Lower leg skin (tissue), 4 donors: ENCODE measurements around the gene MTG1. TPM values are rescaled to one million over a fixed set of nuclear protein-coding genes. Genes with fewer than 3 reads are reported as not detected.
A peak's percentile ranks its signal among the peaks of the same experiment; 100 is the strongest.

Experiments used
- DNase-seq, 2 donors: peaks; one replicate each; pipeline ENCODE4 v3.0.0-alpha.2; 2019; ENCODE audit warnings: low spot score in 2 of 2
- H3K4me3 ChIP-seq: fragments of 200-600 bp; sonication (generic); 2 replicates; pipeline ENCODE4 v1.5.1; 2017; ENCODE audit warnings: mild to moderate bottlenecking, low read depth; ENCODE audit not compliant: poor library complexity, severe bottlenecking
- POLR2A ChIP-seq, 2 donors: fragments of 450-650 bp; IDR thresholded peaks; one replicate each; pipeline ENCODE4 v1.6.1; 2016 to 2017; ENCODE audit warnings: antibody characterized with exemption in 2 of 2, mild to moderate bottlenecking in 1 of 2, moderate library complexity in 1 of 2
- WGBS, 2 donors: methylation state at CpG; one replicate each; pipeline ENCODE4 v1.1.5; 2018; 5-methylcytosine and 5-hydroxymethylcytosine counted together
- intact Hi-C: fragments of 100-400 bp; cut with DNase I; formaldehyde crosslinking; loops from one replicate; pipeline ENCODE4 v1.15.0; 2023; ENCODE audit warnings: low total_unique reads
- total RNA-seq, 4 donors: library from RNA; depleted of rRNA; stranded (reverse); fragments of >200 nt; gene quantifications; one replicate each; pipeline ENCODE4 v1.1.0, GENCODE V29; 2016
- TF ChIP-seq, protein P1 (sequence below), 3 donors: fragments of 450-650 bp; IDR thresholded peaks; one replicate each; pipeline ENCODE4 v1.5.1; 2016; ENCODE audit warnings: antibody characterized with exemption in 3 of 3, mild to moderate bottlenecking in 3 of 3, moderate library complexity in 2 of 3

The MTG1 gene
- total RNA-seq, 4 donors from 2014 or later = 16.4 to 36.0 (median 25.6) TPM

DNA sequence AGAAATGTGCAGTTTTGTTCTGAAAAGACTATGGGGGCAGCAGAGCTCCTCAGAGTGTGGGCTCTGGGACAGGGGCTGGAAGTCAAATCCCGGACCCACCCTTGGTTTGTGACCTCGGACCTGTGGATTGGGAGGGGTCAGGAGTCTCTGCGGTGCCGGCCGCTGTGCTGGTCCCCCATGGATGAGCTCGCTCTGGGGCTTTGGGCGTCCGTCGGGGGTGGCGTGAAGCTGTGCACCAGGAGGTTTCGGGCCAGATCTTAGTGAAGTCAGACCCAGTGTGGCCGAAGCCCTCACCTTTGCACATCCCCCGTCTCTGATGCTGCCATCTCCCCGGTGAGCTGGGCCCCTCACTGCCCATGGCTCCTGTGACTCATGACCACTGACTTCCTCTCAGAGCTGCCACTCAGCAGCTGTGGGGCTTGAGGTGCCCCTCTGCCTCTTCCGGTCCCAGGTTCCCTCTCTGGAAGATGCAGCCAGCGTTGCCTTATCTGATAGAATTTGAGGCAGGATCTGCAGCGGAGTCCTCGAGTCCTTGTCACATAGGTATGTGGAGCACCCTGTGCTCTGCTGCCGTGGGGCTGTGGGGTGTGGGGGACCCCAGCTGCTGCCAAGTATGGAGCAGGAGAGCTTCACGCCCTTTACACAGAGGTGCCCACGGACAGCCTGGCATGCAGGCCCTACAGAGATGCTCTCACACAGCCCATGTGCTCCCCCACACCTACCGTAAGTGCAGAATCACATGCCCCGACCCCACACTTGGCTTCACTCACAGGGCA is 48.4 kb downstream of the MTG1 start:
- 85 to 86% methylated on average over 9 to 23 of the region's 23 CpGs for WGBS, 2 donors

GRCh38 chr10:133442967-133443924 is 49.3 kb downstream of the MTG1 start:
- WGBS, 2 donors = 90 to 93% methylated on average over 7 to 16 of the region's 16 CpGs
- intact Hi-C loops = no loop called here
- peak; percentile 12 to 70 for DNase-seq
- no peak overlapping the region for H3K4me3 ChIP-seq
- TF ChIP-seq, protein P1, sequence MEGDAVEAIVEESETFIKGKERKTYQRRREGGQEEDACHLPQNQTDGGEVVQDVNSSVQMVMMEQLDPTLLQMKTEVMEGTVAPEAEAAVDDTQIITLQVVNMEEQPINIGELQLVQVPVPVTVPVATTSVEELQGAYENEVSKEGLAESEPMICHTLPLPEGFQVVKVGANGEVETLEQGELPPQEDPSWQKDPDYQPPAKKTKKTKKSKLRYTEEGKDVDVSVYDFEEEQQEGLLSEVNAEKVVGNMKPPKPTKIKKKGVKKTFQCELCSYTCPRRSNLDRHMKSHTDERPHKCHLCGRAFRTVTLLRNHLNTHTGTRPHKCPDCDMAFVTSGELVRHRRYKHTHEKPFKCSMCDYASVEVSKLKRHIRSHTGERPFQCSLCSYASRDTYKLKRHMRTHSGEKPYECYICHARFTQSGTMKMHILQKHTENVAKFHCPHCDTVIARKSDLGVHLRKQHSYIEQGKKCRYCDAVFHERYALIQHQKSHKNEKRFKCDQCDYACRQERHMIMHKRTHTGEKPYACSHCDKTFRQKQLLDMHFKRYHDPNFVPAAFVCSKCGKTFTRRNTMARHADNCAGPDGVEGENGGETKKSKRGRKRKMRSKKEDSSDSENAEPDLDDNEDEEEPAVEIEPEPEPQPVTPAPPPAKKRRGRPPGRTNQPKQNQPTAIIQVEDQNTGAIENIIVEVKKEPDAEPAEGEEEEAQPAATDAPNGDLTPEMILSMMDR (IDR thresholded peaks at IDR 0.05) = no peak
- no peak for TF ChIP-seq POLR2A (IDR thresholded peaks at IDR 0.05)

More for the DNA sequence above, 48.4 kb downstream of the MTG1 start:
- H3K4me3 ChIP-seq = no peak overlapping the region
- TF ChIP-seq POLR2A (IDR thresholded peaks at IDR 0.05) = no peak
- TF ChIP-seq, protein P1 (IDR thresholded peaks at IDR 0.05) = no peak
- DNase-seq = peak; percentile 9 to 65
- intact Hi-C loops = no loop called here

GRCh38 chr10:133444342-133445267 is 50.6 kb downstream of the MTG1 start:
- no peak overlapping the region for H3K4me3 ChIP-seq
- 85 to 89% methylated on average over 12 of the region's 12 CpGs for WGBS, 2 donors
- TF ChIP-seq, protein P1 (IDR thresholded peaks at IDR 0.05) = no peak
- no peak for TF ChIP-seq POLR2A (IDR thresholded peaks at IDR 0.05)
- DNase-seq = peak; percentile 8 to 62
- intact Hi-C loops = no loop called here

GRCh38 chr10:133445268-133445732 is 51.3 kb downstream of the MTG1 start:
- H3K4me3 ChIP-seq = no peak overlapping the region
- intact Hi-C loops = no loop called here
- no peak for TF ChIP-seq POLR2A (IDR thresholded peaks at IDR 0.05)
- TF ChIP-seq, protein P1 (IDR thresholded peaks at IDR 0.05) = no peak
- peak in 1 of 2 donors; percentile 80 for DNase-seq
- WGBS, 2 donors = 88 to 92% methylated on average over 19 to 21 of the region's 22 CpGs
